ENCODE data around the gene HDAC4.

HDAC4 gene

DNA sequence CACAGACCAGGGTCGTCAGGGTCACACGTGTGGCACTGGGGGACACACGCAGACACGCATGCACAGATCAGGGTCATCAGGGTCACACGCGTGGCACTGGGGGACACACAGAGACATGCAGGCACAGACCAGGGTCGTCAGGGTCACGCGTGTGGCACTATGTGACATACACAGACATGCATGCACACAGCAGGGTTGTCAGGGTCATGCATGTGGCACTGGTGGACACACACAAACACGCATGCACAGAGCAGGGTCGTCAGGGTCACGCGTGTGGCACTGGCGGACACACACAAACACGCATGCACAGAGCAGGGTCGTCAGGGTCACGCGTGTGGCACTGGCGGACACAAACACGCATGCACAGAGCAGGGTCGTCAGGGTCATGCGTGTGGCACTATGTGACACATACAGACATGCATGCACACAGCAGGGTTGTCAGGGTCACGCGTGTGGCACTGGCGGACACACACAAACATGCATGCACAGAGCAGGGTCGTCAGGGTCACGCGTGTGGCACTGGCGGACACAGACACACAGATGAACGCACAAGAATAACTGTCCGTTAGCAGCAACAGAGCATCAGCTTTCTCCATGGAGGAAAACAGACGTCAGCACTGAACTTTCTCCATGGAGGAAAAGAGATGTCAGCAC, 34.9 kb downstream of the HDAC4 start:
- DNase-seq: no peak

GRCh38 chr2:239365071-239365781, 35.6 kb downstream of the HDAC4 start:
- no peak for DNase-seq

GRCh38 chr2:239363946-239364637, 36.7 kb downstream of the HDAC4 start:
- no peak for DNase-seq

DNA sequence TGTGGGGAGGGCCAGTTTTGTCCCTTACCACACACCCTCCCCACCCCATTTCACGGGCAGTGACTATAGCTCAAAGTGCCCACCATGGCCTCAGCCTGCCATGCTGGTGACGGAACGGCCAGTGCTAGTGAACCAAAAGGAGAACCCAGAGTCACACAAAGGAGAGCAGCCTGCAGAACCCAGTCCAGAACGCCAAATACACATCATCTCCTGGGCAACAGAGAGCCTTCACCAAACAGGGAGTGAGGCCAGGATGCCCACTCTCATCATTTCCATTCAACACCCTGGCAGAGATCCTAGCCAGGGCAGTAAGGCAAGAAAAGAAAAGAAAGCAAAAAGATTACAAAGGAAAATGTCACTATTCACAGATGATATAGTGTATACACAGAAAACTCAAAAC, 38.3 kb downstream of the HDAC4 start:
- no peak for DNase-seq

DNA sequence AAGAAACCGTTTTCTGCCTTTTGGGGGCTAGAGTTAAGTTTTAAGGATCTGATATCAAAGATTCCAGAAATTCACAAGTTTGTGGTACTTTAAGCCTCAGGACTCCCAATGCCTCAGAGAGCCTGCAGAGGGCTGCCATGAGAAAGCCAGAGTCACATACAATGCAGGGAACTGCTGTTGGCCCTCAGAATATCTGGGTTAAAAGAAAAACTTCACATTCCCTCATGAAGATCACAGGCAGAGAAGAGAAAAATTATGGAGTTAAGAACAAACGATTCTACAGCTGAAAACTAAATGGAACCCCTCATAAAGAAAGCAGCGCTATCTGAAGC, 39.5 kb downstream of the HDAC4 start:
- DNase-seq: no peak

- no peak for DNase-seq
Observed at GRCh38 chr2:239360421-239361310, 40.2 kb downstream of the HDAC4 start.

DNA sequence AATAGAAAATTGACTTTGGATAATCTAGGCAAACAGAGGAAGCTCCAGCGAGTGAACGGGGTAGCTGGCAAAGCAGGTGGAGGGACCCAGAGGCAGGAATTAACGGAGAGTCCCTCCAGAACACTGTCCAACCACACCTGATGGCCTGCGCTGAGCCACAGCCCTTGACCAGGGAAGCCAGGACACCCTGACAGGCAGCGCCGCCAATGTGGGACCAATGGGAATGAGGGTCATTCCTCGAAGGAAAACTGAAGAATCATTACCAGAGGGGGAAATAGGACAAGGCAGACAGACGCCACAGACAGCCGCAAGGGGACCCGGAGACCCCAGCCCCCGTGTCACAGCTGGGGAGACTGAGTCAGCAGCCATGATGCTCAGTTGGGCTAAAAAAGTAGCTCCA, 40.8 kb downstream of the HDAC4 start:
- DNase-seq: no peak

GRCh38 chr2:239359196-239359912, 41.5 kb downstream of the HDAC4 start:
- DNase-seq: no peak

- DNase-seq: peak; percentile 71
Observed at GRCh38 chr2:239358062-239358754, 42.6 kb downstream of the HDAC4 start.

GRCh38 chr2:239355724-239356123, 45.1 kb downstream of the HDAC4 start:
- no peak for DNase-seq

GRCh38 chr2:239355139-239355538, 45.7 kb downstream of the HDAC4 start:
- no peak for DNase-seq

DNA sequence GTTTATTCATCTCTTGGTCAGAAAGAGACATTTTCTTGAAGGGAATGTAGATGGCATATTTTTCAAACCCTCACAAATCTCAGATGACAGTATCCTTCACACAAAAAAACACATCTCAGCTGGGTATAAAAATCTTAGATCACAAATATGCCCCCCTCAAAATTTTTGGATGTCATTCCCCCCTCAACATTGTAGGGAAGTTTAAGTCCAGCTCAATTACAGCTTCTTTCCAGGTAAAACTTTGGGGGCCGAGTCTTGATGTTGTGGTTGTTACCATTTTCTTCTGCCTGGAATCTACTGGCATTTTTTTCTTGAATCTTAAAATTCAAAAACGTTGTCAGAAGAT, 46.1 kb downstream of the HDAC4 start:
- no peak for DNase-seq

DNA sequence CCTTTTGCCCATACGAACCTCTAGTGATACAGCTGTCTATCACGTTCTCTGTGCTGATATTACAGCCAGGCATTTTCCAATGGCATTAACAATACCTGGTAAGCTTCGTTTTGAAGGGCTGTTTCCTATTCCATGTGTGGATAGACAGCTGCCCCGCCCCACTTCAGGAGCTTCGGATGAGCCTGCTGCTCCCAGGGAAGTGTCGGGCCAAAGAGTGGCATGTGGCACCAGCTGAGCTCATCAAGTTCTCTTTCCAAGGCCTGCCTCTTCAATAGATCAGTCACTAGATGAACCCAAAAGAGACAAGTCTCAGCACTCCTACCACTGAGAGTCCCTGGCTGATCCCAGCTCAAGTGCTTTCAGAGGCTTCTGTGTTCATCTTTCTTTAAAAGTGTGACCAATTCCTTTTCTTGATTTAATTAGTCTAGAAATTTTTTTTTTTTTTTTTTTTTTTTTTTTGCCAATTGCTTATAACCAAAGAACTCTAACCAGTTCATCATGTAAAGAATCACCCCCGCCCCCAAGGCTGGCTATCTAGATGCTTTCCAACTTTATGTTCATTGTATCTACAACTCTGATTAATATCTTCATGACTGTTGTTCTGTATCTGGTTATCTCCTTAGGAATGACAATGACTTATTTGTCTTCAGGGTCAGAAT, 46.6 kb downstream of the HDAC4 start:
- DNase-seq: no peak

DNA sequence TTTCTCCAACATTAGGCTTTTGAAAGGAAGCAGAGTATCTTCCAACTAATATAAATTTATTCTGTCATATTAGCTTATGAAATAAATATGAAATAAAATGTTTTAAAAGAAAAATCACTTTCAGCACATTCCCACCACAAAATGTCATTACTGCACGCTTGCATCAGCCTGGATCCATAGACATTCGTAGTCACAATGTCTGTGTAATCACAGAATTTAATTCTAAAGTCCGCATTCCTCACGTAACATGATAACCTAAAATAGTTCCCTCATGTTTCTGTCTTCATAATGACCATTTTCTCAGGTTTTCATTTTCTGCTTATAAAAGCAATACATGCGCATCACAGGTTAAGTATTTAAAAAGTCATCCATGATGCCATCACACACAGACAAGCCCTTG, 47.1 kb downstream of the HDAC4 start:
- no peak for DNase-seq

GRCh38 chr2:239351687-239352086, 49.1 kb downstream of the HDAC4 start:
- DNase-seq: no peak

- DNase-seq: no peak
Observed at GRCh38 chr2:239349453-239350135, 51.2 kb downstream of the HDAC4 start.

- DNase-seq: no peak
Observed at GRCh38 chr2:239348563-239349452, 52.0 kb downstream of the HDAC4 start.

GRCh38 chr2:239346676-239347075, 54.1 kb downstream of the HDAC4 start:
- DNase-seq: no peak

GRCh38 chr2:239345251-239345650, 55.6 kb downstream of the HDAC4 start:
- DNase-seq: no peak

DNA sequence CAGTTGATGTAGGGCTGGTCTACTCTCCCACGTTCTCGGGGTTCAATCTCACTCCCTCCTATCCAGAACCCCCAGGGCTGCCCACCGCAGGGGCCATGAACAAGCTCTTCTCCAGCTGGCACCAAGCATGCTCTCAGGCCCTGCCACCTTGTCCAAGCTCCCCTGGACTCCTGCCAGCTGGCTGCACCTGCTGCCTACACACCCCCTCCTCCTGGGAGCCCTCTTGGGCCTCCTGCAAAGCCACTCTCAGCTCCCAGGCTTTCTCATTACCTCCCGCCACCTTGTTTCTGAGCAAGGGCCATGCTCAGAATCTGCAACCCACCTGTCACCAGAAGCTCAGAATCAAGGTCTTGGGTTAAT, 56.0 kb downstream of the HDAC4 start:
- peak; percentile 70 for DNase-seq

All from COR-L47 (cell line).